Liver (tissue), 9 donors: Measurements from ENCODE around the gene SLC36A1. TPM values are rescaled to one million over a fixed set of nuclear protein-coding genes. Genes with fewer than 3 reads are reported as not detected.

ENCODE experiments used
- DNase-seq: peaks from one replicate; pipeline ENCODE4 v3.0.0-alpha.2; 2017; ENCODE audit warnings: low spot score
- H3K27ac ChIP-seq, 2 donors: one replicate each; pipeline ENCODE4 v1.7.0; 2013; ENCODE audit warnings: inconsistent platforms in 2 of 2, low read length in 2 of 2, control low read depth in 1 of 2, low read depth in 1 of 2, mild to moderate bottlenecking in 1 of 2
- H3K27me3 ChIP-seq, 4 donors: one replicate each; pipeline versions ENCODE4 v1.6.1 to v1.7.0; 2013; ENCODE audit warnings: low read length in 3 of 4, inconsistent platforms in 1 of 4, mild to moderate bottlenecking in 1 of 4, moderate library complexity in 1 of 4; ENCODE audit not compliant: control insufficient read depth in 4 of 4, insufficient read depth in 4 of 4
- H3K36me3 ChIP-seq, 4 donors: one replicate each; pipeline versions ENCODE4 v1.6.1 to v1.7.0; 2013; ENCODE audit warnings: low read length in 3 of 4, mild to moderate bottlenecking in 3 of 4, low read depth in 1 of 4, moderate library complexity in 1 of 4; ENCODE audit not compliant: control insufficient read depth in 4 of 4, insufficient read depth in 3 of 4
- H3K4me1 ChIP-seq, 4 donors: one replicate each; pipeline versions ENCODE4 v1.6.1 to v1.7.0; 2013; ENCODE audit warnings: low read length in 3 of 4, mild to moderate bottlenecking in 3 of 4, moderate library complexity in 1 of 4; ENCODE audit not compliant: control insufficient read depth in 4 of 4, insufficient read depth in 4 of 4
- H3K4me3 ChIP-seq, 3 donors: one replicate each; pipeline versions ENCODE4 v1.6.1 to v1.7.0; 2013; ENCODE audit warnings: low read length in 3 of 3, control low read depth in 1 of 3, low read depth in 1 of 3, mild to moderate bottlenecking in 1 of 3
- H3K9ac ChIP-seq, 2 donors: one replicate each; pipeline ENCODE4 v1.7.0; 2013; ENCODE audit warnings: low read length in 2 of 2, mild to moderate bottlenecking in 2 of 2, moderate library complexity in 2 of 2, control low read depth in 1 of 2, low read depth in 1 of 2
- H3K9me3 ChIP-seq, 4 donors: one replicate each; pipeline versions ENCODE4 v1.6.1 to v1.7.0; 2013; ENCODE audit warnings: low read length in 3 of 4; ENCODE audit not compliant: control insufficient read depth in 4 of 4
- EGR1 ChIP-seq, 2 donors: IDR thresholded peaks; 2 replicates each; pipeline ENCODE4 v1.6.1; 2016 to 2018; ENCODE audit warnings: antibody characterized with exemption in 2 of 2, low read depth in 2 of 2
- FOXA1 ChIP-seq: IDR thresholded peaks from 2 replicates; pipeline ENCODE4 v1.6.1; 2016; ENCODE audit warnings: antibody characterized with exemption
- FOXA2 ChIP-seq: IDR thresholded peaks from 2 replicates; pipeline ENCODE4 v1.6.1; 2016; ENCODE audit warnings: antibody characterized with exemption
- GABPA ChIP-seq, 2 donors: IDR thresholded peaks in 1 of 2; conservative IDR thresholded peaks in 1 of 2; 2 replicates each; pipeline ENCODE4 v1.6.1; 2016; ENCODE audit warnings: antibody characterized with exemption in 2 of 2, mild to moderate bottlenecking in 1 of 2, moderate library complexity in 1 of 2
- HNF4A ChIP-seq, 2 donors: conservative IDR thresholded peaks; 2 replicates each; pipeline ENCODE4 v1.6.1; 2016; ENCODE audit warnings: antibody characterized with exemption in 2 of 2, mild to moderate bottlenecking in 2 of 2
- HNF4G ChIP-seq: IDR thresholded peaks from 2 replicates; pipeline ENCODE4 v1.6.1; 2016; ENCODE audit warnings: antibody characterized with exemption
- JUND ChIP-seq, 2 donors: IDR thresholded peaks; 2 replicates each; pipeline ENCODE4 v1.6.1; 2016; ENCODE audit warnings: antibody characterized with exemption in 2 of 2
- NR2F2 ChIP-seq: IDR thresholded peaks from 2 replicates; pipeline ENCODE4 v1.6.1; 2016; ENCODE audit warnings: antibody characterized with exemption
- RAD21 ChIP-seq, 2 donors: IDR thresholded peaks; 2 replicates each; pipeline ENCODE4 v1.6.1; 2016; ENCODE audit warnings: antibody characterized with exemption in 2 of 2, mild to moderate bottlenecking in 2 of 2
- RXRA ChIP-seq, 2 donors: IDR thresholded peaks; 2 replicates each; pipeline ENCODE4 v1.6.1; 2017 to 2018; ENCODE audit warnings: antibody characterized with exemption in 2 of 2, mild to moderate bottlenecking in 1 of 2
- SP1 ChIP-seq: IDR thresholded peaks from 2 replicates; pipeline ENCODE4 v1.6.1; 2018; ENCODE audit warnings: antibody characterized with exemption, mild to moderate bottlenecking
- TAF1 ChIP-seq: conservative IDR thresholded peaks from 2 replicates; pipeline ENCODE4 v1.6.1; 2016; ENCODE audit warnings: antibody characterized with exemption, mild to moderate bottlenecking
- YY1 ChIP-seq: IDR thresholded peaks from 2 replicates; pipeline ENCODE4 v1.6.1; 2016; ENCODE audit warnings: antibody characterized with exemption, mild to moderate bottlenecking
- WGBS: extraction: QIAGEN DNeasy Blood & Tissue Kit; methylation state at CpG from one replicate; pipeline ENCODE4 v1.1.7; 2013; 5-methylcytosine and 5-hydroxymethylcytosine counted together
- polyA plus RNA-seq, 2 donors: library from polyadenylated mRNA; stranded (reverse) in 1 of 2; unstranded in 1 of 2; fragments of 200-250 nt in 1 of 2; fragments of >200 nt in 1 of 2; fragmentation: Nextera tagmentation in 1 of 2; extraction: Ambion mirVana in 1 of 2; gene quantifications; one replicate each; pipeline versions ENCODE4 v1.2.1 to v1.2.3, GENCODE V29; 2013 to 2015
- total RNA-seq, 2 donors: library from RNA; depleted of rRNA; stranded (reverse); fragments of >200 nt; gene quantifications; one replicate each; pipeline ENCODE4 v1.2.3, GENCODE V29; 2014
- TF ChIP-seq, protein P1 (sequence below): IDR thresholded peaks from 2 replicates; pipeline ENCODE4 v1.6.1; 2016; ENCODE audit warnings: antibody characterized with exemption
- TF ChIP-seq, protein P2 (sequence below): fragments of 150-350 bp; IDR thresholded peaks from 2 replicates; pipeline ENCODE4 v1.5.1; 2017; ENCODE audit warnings: improper control_type of control experiment, low read depth, low read length; ENCODE audit not compliant: missing input control
- TF ChIP-seq, protein P3 (sequence below): IDR thresholded peaks from 2 replicates; pipeline ENCODE4 v1.6.1; 2016; ENCODE audit warnings: antibody characterized with exemption
- TF ChIP-seq, protein P4 (sequence below): IDR thresholded peaks from 2 replicates; pipeline ENCODE4 v1.6.1; 2016; ENCODE audit warnings: antibody characterized with exemption, mild to moderate bottlenecking
- TF ChIP-seq, protein P5 (sequence below): IDR thresholded peaks from 2 replicates; pipeline ENCODE4 v1.6.1; 2016; ENCODE audit warnings: antibody characterized with exemption
- donor health status: healthy.
- donor health status: healthy.
- donor health status: healthy.
- donor health status: healthy.
- donor health status: healthy.

The SLC36A1 gene
- total RNA-seq (10 to 100 TPM in 1 of 2 donors, 1 to 10 TPM in 1; 3.9 to 18.8 TPM), polyA plus RNA-seq (1 to 10 TPM; 1.6 to 2.9 TPM)

DNA sequence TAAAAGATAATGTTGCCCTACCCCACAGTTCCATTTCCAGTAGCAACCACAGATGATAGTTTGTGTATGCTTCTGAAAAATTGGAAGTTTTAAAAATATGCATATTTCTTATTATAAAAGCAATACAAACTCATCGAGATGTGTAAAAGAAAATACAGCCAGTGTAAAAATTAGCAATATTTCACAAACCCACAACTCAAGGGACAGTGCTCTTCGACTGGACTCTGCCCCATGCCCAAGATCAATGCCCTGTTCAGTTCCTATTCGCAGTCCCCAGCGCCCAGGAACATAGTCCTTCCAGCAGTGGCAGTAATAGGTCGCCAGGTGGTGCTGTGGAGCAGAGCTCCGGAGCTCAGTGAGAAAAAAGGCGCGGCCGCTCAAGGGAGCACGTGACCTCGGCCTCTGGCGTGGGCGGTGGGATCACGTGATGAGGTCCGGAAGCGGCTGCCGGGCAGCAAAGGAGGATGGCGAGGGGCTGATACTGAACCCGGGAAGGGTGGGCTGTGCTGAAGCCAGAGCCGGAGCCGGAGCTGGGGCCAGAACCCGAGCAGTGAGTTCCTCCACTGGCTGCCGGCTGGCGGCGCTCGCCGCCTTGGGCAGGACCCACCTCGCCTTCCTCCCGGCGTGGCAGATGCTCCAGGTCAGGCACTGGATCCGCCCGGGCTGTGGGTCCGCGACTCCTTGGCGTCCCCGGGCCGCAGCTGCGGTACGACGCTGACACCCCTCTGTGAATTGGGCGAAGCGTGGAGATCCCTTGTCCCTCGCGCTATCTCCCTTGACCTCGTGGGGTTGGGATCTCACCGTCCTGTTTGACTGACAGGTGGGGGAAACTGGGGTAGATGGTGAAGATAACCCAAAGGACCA is at the start of gene SLC36A1:
Gene SLC36A1 (plus strand): TSS at position 430 of the 864 bp plus-strand sequence. CDS start 11,190 bp downstream, outside the sequence.
- H3K4me1 ChIP-seq = peaks cover 2 to 16% (median 10%) of the 10 kb centered on the region in 4 donors
- TF ChIP-seq FOXA2 = no peak
- TF ChIP-seq, protein P1, sequence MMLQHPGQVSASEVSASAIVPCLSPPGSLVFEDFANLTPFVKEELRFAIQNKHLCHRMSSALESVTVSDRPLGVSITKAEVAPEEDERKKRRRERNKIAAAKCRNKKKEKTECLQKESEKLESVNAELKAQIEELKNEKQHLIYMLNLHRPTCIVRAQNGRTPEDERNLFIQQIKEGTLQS = no peak
- peak in 1 of 2 donors; percentile 16 for TF ChIP-seq JUND (IDR thresholded peaks at IDR 0.05)
- TF ChIP-seq RXRA (IDR thresholded peaks at IDR 0.05) = peak; percentile 92 to 97
- TF ChIP-seq, protein P2, sequence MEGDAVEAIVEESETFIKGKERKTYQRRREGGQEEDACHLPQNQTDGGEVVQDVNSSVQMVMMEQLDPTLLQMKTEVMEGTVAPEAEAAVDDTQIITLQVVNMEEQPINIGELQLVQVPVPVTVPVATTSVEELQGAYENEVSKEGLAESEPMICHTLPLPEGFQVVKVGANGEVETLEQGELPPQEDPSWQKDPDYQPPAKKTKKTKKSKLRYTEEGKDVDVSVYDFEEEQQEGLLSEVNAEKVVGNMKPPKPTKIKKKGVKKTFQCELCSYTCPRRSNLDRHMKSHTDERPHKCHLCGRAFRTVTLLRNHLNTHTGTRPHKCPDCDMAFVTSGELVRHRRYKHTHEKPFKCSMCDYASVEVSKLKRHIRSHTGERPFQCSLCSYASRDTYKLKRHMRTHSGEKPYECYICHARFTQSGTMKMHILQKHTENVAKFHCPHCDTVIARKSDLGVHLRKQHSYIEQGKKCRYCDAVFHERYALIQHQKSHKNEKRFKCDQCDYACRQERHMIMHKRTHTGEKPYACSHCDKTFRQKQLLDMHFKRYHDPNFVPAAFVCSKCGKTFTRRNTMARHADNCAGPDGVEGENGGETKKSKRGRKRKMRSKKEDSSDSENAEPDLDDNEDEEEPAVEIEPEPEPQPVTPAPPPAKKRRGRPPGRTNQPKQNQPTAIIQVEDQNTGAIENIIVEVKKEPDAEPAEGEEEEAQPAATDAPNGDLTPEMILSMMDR = peak; percentile 99
- TF ChIP-seq FOXA1 = peak; percentile 41
- TF ChIP-seq NR2F2 = no peak
- TF ChIP-seq, protein P3, sequence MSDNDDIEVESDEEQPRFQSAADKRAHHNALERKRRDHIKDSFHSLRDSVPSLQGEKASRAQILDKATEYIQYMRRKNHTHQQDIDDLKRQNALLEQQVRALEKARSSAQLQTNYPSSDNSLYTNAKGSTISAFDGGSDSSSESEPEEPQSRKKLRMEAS = peak; percentile 85
- peak; percentile 99 to 100 for TF ChIP-seq HNF4A (conservative IDR thresholded peaks at IDR 0.05)
- TF ChIP-seq TAF1 = no peak
- peak; percentile 93 to 97 for TF ChIP-seq RAD21 (IDR thresholded peaks at IDR 0.05)
- TF ChIP-seq HNF4G = peak; percentile 99
- TF ChIP-seq GABPA (IDR thresholded peaks at IDR 0.05 in 1 of 2, conservative IDR thresholded peaks at IDR 0.05 in 1 of 2) = peak in 1 of 2 donors; percentile 25
- peak; percentile 84 for TF ChIP-seq SP1
- TF ChIP-seq YY1 = peak; percentile 67
- TF ChIP-seq, protein P4, sequence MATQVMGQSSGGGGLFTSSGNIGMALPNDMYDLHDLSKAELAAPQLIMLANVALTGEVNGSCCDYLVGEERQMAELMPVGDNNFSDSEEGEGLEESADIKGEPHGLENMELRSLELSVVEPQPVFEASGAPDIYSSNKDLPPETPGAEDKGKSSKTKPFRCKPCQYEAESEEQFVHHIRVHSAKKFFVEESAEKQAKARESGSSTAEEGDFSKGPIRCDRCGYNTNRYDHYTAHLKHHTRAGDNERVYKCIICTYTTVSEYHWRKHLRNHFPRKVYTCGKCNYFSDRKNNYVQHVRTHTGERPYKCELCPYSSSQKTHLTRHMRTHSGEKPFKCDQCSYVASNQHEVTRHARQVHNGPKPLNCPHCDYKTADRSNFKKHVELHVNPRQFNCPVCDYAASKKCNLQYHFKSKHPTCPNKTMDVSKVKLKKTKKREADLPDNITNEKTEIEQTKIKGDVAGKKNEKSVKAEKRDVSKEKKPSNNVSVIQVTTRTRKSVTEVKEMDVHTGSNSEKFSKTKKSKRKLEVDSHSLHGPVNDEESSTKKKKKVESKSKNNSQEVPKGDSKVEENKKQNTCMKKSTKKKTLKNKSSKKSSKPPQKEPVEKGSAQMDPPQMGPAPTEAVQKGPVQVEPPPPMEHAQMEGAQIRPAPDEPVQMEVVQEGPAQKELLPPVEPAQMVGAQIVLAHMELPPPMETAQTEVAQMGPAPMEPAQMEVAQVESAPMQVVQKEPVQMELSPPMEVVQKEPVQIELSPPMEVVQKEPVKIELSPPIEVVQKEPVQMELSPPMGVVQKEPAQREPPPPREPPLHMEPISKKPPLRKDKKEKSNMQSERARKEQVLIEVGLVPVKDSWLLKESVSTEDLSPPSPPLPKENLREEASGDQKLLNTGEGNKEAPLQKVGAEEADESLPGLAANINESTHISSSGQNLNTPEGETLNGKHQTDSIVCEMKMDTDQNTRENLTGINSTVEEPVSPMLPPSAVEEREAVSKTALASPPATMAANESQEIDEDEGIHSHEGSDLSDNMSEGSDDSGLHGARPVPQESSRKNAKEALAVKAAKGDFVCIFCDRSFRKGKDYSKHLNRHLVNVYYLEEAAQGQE = peak; percentile 7
- TF ChIP-seq, protein P5, sequence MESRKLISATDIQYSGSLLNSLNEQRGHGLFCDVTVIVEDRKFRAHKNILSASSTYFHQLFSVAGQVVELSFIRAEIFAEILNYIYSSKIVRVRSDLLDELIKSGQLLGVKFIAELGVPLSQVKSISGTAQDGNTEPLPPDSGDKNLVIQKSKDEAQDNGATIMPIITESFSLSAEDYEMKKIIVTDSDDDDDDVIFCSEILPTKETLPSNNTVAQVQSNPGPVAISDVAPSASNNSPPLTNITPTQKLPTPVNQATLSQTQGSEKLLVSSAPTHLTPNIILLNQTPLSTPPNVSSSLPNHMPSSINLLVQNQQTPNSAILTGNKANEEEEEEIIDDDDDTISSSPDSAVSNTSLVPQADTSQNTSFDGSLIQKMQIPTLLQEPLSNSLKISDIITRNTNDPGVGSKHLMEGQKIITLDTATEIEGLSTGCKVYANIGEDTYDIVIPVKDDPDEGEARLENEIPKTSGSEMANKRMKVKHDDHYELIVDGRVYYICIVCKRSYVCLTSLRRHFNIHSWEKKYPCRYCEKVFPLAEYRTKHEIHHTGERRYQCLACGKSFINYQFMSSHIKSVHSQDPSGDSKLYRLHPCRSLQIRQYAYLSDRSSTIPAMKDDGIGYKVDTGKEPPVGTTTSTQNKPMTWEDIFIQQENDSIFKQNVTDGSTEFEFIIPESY = no peak
- peak; percentile 100 for TF ChIP-seq EGR1 (IDR thresholded peaks at IDR 0.05; ENCODE audit: low read depth in 2 of 2)
- peak; percentile 97 for DNase-seq
- WGBS = under 1% methylated on average over 46 of the region's 46 CpGs
- H3K9ac ChIP-seq = peak within 1 kb of the TSS in 1 of 2 donors; percentile 45
- no peaks in the 10 kb centered on the region for H3K36me3 ChIP-seq
- H3K9me3 ChIP-seq = no peaks in the 10 kb centered on the region
- H3K4me3 ChIP-seq = peak within 1 kb of the TSS; percentile 60 to 91 (median 74)
- H3K27me3 ChIP-seq = no peaks in the 10 kb centered on the region
- no peak within 1 kb of the TSS for H3K27ac ChIP-seq
